IMR-90 (cell line): ENCODE results near the gene MOG. TPM values are rescaled to one million over a fixed set of nuclear protein-coding genes. Genes with fewer than 3 reads are reported as not detected.

Source experiments
- ATAC-seq: fragments of 200-7000 bp; cut with Tn5 transposase; 2 replicates; pipeline ENCODE4 v1.9.1; 2020; ENCODE audit warnings: low read depth, mild to moderate bottlenecking, moderate library complexity
- BruUV-seq: library from RNA; stranded (reverse); fragments of 400-500 nt; replicated peaks from 2 replicates; lab custom pipeline; 2021; lab: Mats Ljungman, UMichigan
- CTCF ChIA-PET: fragments of 300-600 bp; formaldehyde crosslinking; extraction: SDS; loops from one replicate; lab custom pipeline; 2021; ENCODE audit warnings: antibody characterized with exemption; lab: Yijun Ruan, JAX
- POLR2A ChIA-PET: fragments of 300-600 bp; sonication (Branson Sonifier 250); formaldehyde crosslinking; loops from one replicate; lab custom pipeline; 2022; ENCODE audit warnings: antibody characterized with exemption; ENCODE audit not compliant: unreplicated experiment; lab: Charles Lee
- DNase-seq: peaks from one replicate; pipeline ENCODE4 v3.0.0; 2013
- H2AFZ ChIP-seq: replicated peaks from 2 replicates; pipeline ENCODE3; 2013; ENCODE audit warnings: low read length, mild to moderate bottlenecking; ENCODE audit not compliant: poor library complexity
- H2AK5ac ChIP-seq: 2 replicates; pipeline ENCODE4 v1.6.1; 2013; ENCODE audit warnings: low read depth, low read length, inconsistent platforms
- H2AK9ac ChIP-seq: replicated peaks from 2 replicates; pipeline ENCODE3; 2013; ENCODE audit warnings: mild to moderate bottlenecking, low read depth, low read length, moderate library complexity; ENCODE audit not compliant: poor library complexity
- H2BK120ac ChIP-seq: 2 replicates; pipeline ENCODE4 v1.6.1; 2013; ENCODE audit warnings: low read depth, low read length, inconsistent platforms
- H2BK15ac ChIP-seq: 3 replicates; pipeline ENCODE4 v1.6.1; 2013; ENCODE audit warnings: low read depth, low read length, inconsistent platforms
- H2BK20ac ChIP-seq: 2 replicates; pipeline ENCODE4 v1.6.1; 2013; ENCODE audit warnings: low read depth, mild to moderate bottlenecking, inconsistent platforms, low read length, moderate library complexity
- H2BK5ac ChIP-seq: 2 replicates; pipeline ENCODE4 v1.6.1; 2013; ENCODE audit warnings: mild to moderate bottlenecking, low read depth, low read length, inconsistent platforms; ENCODE audit not compliant: poor library complexity, severe bottlenecking
- H3K14ac ChIP-seq: replicated peaks from 2 replicates; pipeline ENCODE4 v1.6.1; 2013; ENCODE audit warnings: low read depth, low read length, inconsistent platforms
- H3K18ac ChIP-seq: 2 replicates; pipeline ENCODE4 v1.6.1; 2013; ENCODE audit warnings: low read depth, low read length, control low read depth
- H3K23ac ChIP-seq: 2 replicates; pipeline ENCODE4 v1.6.1; 2013; ENCODE audit warnings: low read depth, low read length, inconsistent platforms
- H3K27ac ChIP-seq: 2 replicates; pipeline ENCODE4 v1.5.1; 2013; ENCODE audit warnings: mild to moderate bottlenecking, control low read depth, low read length; ENCODE audit not compliant: insufficient read depth
- H3K27me3 ChIP-seq: 2 replicates; pipeline ENCODE4 v1.6.1; 2013; ENCODE audit warnings: low read length; ENCODE audit not compliant: control insufficient read depth, insufficient read depth
- H3K36me3 ChIP-seq: 2 replicates; pipeline ENCODE4 v1.6.1; 2013; ENCODE audit warnings: low read length, mixed read lengths; ENCODE audit not compliant: control insufficient read depth, insufficient read depth
- H3K4ac ChIP-seq: 2 replicates; pipeline ENCODE4 v1.6.1; 2013; ENCODE audit warnings: low read depth, low read length, inconsistent platforms
- H3K4me1 ChIP-seq: 2 replicates; pipeline ENCODE4 v1.6.1; 2013; ENCODE audit warnings: low read length, mixed read lengths; ENCODE audit not compliant: control insufficient read depth, insufficient read depth
- H3K4me2 ChIP-seq: 2 replicates; pipeline ENCODE4 v1.6.1; 2013; ENCODE audit warnings: low read depth, mild to moderate bottlenecking, control low read depth, low read length, moderate library complexity
- H3K4me3 ChIP-seq: 2 replicates; pipeline ENCODE4 v1.5.1; 2013; ENCODE audit warnings: low read depth, mild to moderate bottlenecking, control low read depth, low read length, moderate library complexity; ENCODE audit not compliant: insufficient read depth
- H3K56ac ChIP-seq: 2 replicates; pipeline ENCODE4 v1.6.1; 2013; ENCODE audit warnings: low read length, inconsistent platforms; ENCODE audit not compliant: insufficient read depth; ENCODE audit errors: extremely low read depth
- H3K79me1 ChIP-seq, 2 experiments: 2 replicates each; pipeline ENCODE4 v1.6.1; 2013; ENCODE audit warnings: low read length in 2 of 2, inconsistent platforms in 1 of 2, low read depth in 1 of 2
- H3K9ac ChIP-seq: 2 replicates; pipeline ENCODE4 v1.6.1; 2013; ENCODE audit warnings: low read depth, low read length, control low read depth
- H3K9me1 ChIP-seq: 2 replicates; pipeline ENCODE4 v1.6.1; 2013; ENCODE audit warnings: low read length, inconsistent platforms; ENCODE audit not compliant: insufficient read depth
- H3K9me3 ChIP-seq: 2 replicates; pipeline ENCODE4 v1.6.1; 2013; ENCODE audit warnings: low read length; ENCODE audit not compliant: control insufficient read depth, insufficient read depth
- H4K20me1 ChIP-seq: 2 replicates; pipeline ENCODE4 v1.6.1; 2013; ENCODE audit warnings: low read length, inconsistent platforms; ENCODE audit not compliant: insufficient read depth
- H4K5ac ChIP-seq: 2 replicates; pipeline ENCODE4 v1.6.1; 2013; ENCODE audit warnings: mild to moderate bottlenecking, low read depth, low read length, control low read depth
- H4K8ac ChIP-seq, 2 experiments: 2 replicates each; pipeline ENCODE4 v1.6.1; 2013; ENCODE audit warnings: low read depth in 2 of 2, low read length in 2 of 2, control low read depth in 1 of 2, inconsistent platforms in 1 of 2
- H4K91ac ChIP-seq: 2 replicates; pipeline ENCODE4 v1.6.1; 2013; ENCODE audit warnings: low read depth, low read length, inconsistent platforms; ENCODE audit not compliant: insufficient read depth
- BHLHE40 ChIP-seq: fragments of 150-350 bp; IDR thresholded peaks from 2 replicates; pipeline ENCODE4 v1.6.1; 2016; ENCODE audit warnings: mild to moderate bottlenecking, low read depth, low read length
- CEBPB ChIP-seq: IDR thresholded peaks from 2 replicates; pipeline ENCODE4 v1.6.1; 2012; ENCODE audit warnings: low read depth, low read length, improper control_type of control experiment
- CHD1 ChIP-seq: IDR thresholded peaks from 2 replicates; pipeline ENCODE4 v1.6.1; 2012; ENCODE audit warnings: low read depth, low read length, improper control_type of control experiment
- FOS ChIP-seq: fragments of 150-350 bp; IDR thresholded peaks from 2 replicates; pipeline ENCODE4 v1.6.1; 2016; ENCODE audit warnings: low read depth, low read length
- MAFK ChIP-seq: IDR thresholded peaks from 2 replicates; pipeline ENCODE4 v1.6.1; 2012; ENCODE audit warnings: low read depth, low read length, improper control_type of control experiment
- MAZ ChIP-seq: IDR thresholded peaks from 2 replicates; pipeline ENCODE4 v1.6.1; 2012; ENCODE audit warnings: low read depth, mild to moderate bottlenecking, low read length, improper control_type of control experiment, moderate library complexity, borderline replicate concordance
- MXI1 ChIP-seq: IDR thresholded peaks from 2 replicates; pipeline ENCODE4 v1.6.1; 2012; ENCODE audit warnings: low read depth, mild to moderate bottlenecking, low read length, moderate library complexity, borderline replicate concordance
- NFE2L2 ChIP-seq: fragments of 150-350 bp; IDR thresholded peaks from 2 replicates; pipeline ENCODE4 v1.6.1; 2016; ENCODE audit warnings: low read depth, mild to moderate bottlenecking, low read length
- POLR2A ChIP-seq: IDR thresholded peaks from 2 replicates; pipeline ENCODE4 v1.6.1; 2012; ENCODE audit warnings: mild to moderate bottlenecking, low read depth, low read length
- RAD21 ChIP-seq: IDR thresholded peaks from 2 replicates; pipeline ENCODE4 v1.6.1; 2012; ENCODE audit warnings: low read length, improper control_type of control experiment
- RCOR1 ChIP-seq: IDR thresholded peaks from 2 replicates; pipeline ENCODE4 v1.6.1; 2012; ENCODE audit warnings: mild to moderate bottlenecking, low read length, improper control_type of control experiment; ENCODE audit not compliant: insufficient replicate concordance
- RFX5 ChIP-seq: IDR thresholded peaks from 2 replicates; pipeline ENCODE4 v1.8.0; 2012; ENCODE audit warnings: low read depth, mild to moderate bottlenecking, low read length, moderate library complexity
- SMC3 ChIP-seq: fragments of 150-350 bp; IDR thresholded peaks from 2 replicates; pipeline ENCODE4 v1.6.1; 2016; ENCODE audit warnings: low read depth, mild to moderate bottlenecking, antibody characterized with exemption, low read length, moderate library complexity
- WGBS, 2 experiments: methylation state at CpG; one replicate each; pipeline versions ENCODE4 v1.1.5 to v1.1.7; 2013; ENCODE audit warnings: missing lambda C conversion rate in 2 of 2; ENCODE audit not compliant: insufficient read length in 1 of 2; ENCODE audit errors: extremely low coverage in 2 of 2; 5-methylcytosine and 5-hydroxymethylcytosine counted together
- dilution Hi-C: fragments of 300-500 bp; cut with HindIII; formaldehyde crosslinking; loops from one replicate; pipeline ENCODE4 v1.14.3; 2018; ENCODE audit warnings: low sequenced_read_pairs; ENCODE audit not compliant: unreplicated experiment
- in situ Hi-C: fragments of 300-500 bp; cut with MboI; formaldehyde crosslinking; loops from 3 replicates; pipeline ENCODE4 v1.14.3; 2019; ENCODE audit warnings: low sequenced_read_pairs, inconsistent platforms, mixed read lengths
- intact Hi-C: fragments of 100-400 bp; cut with micrococcal nuclease; formaldehyde crosslinking; loops from 2 replicates; pipeline ENCODE4 v1.10.0; 2022
- polyA plus RNA-seq, 3 experiments: library from polyadenylated mRNA; depleted of rRNA; stranded (reverse); fragments of >200 nt; gene quantifications; 2 replicates each; pipeline ENCODE4 v1.2.3, GENCODE V29; 2012; ENCODE audit warnings: low replicate concordance in 1 of 3
- total RNA-seq: library from RNA; depleted of rRNA; stranded (reverse); fragments of >200 nt; gene quantifications from 2 replicates; pipeline ENCODE4 v1.2.3, GENCODE V29; 2012
- TF ChIP-seq, protein P1 (sequence below): fragments of 150-350 bp; IDR thresholded peaks from 2 replicates; pipeline ENCODE4 v1.6.1; 2017; ENCODE audit warnings: mild to moderate bottlenecking, antibody characterized with exemption, low read length, low read depth
- TF ChIP-seq, protein P2 (sequence below): conservative IDR thresholded peaks from 2 replicates; pipeline ENCODE4 v1.5.1; 2012; ENCODE audit warnings: mild to moderate bottlenecking, low read depth, low read length, improper control_type of control experiment
- TF ChIP-seq, protein P3 (sequence below): fragments of 150-350 bp; IDR thresholded peaks from 2 replicates; pipeline ENCODE4 v1.6.1; 2016; ENCODE audit warnings: low read depth, mild to moderate bottlenecking, low read length, moderate library complexity, borderline replicate concordance

The MOG gene
- total and polyA plus RNA-seq, 2 of the 4 experiments (the other 2 are of a cell fraction): not detected

DNA sequence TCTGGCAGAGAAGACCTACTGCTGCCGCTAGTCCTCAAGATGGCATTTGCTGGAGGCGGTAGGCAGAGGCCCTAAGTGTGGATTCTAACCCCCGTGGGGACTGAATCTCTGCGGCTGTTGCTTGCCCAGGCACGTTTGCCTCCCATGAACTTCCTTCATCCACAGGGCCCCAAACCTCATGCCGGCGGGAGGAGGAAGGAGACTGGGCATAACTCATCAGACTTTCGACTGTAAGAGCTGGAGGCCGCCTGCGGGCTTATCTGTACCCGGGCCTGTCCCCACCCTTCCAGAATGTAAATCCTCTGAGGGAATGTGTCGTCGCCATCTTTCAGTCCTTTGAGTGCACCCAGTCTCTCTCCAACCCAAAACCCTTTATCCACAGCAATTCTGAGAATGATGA, 23.1 kb downstream of the MOG start:
- Histone ChIP-seq H3K79me1 (no peaks in the 10 kb centered on the region), H4K20me1 (no peaks in the 10 kb centered on the region), H4K91ac (no peak overlapping the region), H2AK5ac (no peak overlapping the region), H4K8ac (no peak overlapping the region), H3K36me3 (no peaks in the 10 kb centered on the region), H3K4me1 (no peaks in the 10 kb centered on the region), H3K9ac (no peak overlapping the region), H3K23ac (no peak overlapping the region), H2BK20ac (no peak overlapping the region), H3K56ac (no peak overlapping the region), H3K4me2 (no peak overlapping the region), H3K14ac (no peak overlapping the region), H3K27ac (no peak overlapping the region), H2BK15ac (no peak overlapping the region), H3K27me3 (no peaks in the 10 kb centered on the region), H3K9me3 (no peaks in the 10 kb centered on the region), H3K9me1 (no peaks in the 10 kb centered on the region), H2AFZ (no peak overlapping the region), H4K5ac (no peak overlapping the region), H2BK120ac (no peak overlapping the region), H3K4me3 (no peak overlapping the region), H2BK5ac (no peak overlapping the region), H2AK9ac (no peak overlapping the region), H3K4ac (no peak overlapping the region), H3K18ac (no peak overlapping the region)
- ChIA-PET CTCF (no interaction called here), POLR2A (no interaction called here)
- no peak for DNase-seq
- no TSS peak for BruUV-seq
- intact Hi-C loops: no loop called here
- in situ Hi-C loops: no loop called here
- no peak for TF ChIP-seq RFX5
- no peak for TF ChIP-seq MXI1
- TF ChIP-seq CHD1: no peak
- TF ChIP-seq, protein P1, sequence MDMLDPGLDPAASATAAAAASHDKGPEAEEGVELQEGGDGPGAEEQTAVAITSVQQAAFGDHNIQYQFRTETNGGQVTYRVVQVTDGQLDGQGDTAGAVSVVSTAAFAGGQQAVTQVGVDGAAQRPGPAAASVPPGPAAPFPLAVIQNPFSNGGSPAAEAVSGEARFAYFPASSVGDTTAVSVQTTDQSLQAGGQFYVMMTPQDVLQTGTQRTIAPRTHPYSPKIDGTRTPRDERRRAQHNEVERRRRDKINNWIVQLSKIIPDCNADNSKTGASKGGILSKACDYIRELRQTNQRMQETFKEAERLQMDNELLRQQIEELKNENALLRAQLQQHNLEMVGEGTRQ: no peak
- no peak for TF ChIP-seq CEBPB
- no peak for TF ChIP-seq RAD21
- no peak for TF ChIP-seq MAFK
- TF ChIP-seq SMC3: no peak
- no peak for TF ChIP-seq BHLHE40
- no peak for TF ChIP-seq POLR2A
- no peak for TF ChIP-seq FOS
- no peak for TF ChIP-seq MAZ
- TF ChIP-seq, protein P2, sequence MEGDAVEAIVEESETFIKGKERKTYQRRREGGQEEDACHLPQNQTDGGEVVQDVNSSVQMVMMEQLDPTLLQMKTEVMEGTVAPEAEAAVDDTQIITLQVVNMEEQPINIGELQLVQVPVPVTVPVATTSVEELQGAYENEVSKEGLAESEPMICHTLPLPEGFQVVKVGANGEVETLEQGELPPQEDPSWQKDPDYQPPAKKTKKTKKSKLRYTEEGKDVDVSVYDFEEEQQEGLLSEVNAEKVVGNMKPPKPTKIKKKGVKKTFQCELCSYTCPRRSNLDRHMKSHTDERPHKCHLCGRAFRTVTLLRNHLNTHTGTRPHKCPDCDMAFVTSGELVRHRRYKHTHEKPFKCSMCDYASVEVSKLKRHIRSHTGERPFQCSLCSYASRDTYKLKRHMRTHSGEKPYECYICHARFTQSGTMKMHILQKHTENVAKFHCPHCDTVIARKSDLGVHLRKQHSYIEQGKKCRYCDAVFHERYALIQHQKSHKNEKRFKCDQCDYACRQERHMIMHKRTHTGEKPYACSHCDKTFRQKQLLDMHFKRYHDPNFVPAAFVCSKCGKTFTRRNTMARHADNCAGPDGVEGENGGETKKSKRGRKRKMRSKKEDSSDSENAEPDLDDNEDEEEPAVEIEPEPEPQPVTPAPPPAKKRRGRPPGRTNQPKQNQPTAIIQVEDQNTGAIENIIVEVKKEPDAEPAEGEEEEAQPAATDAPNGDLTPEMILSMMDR: no peak
- TF ChIP-seq, protein P3, sequence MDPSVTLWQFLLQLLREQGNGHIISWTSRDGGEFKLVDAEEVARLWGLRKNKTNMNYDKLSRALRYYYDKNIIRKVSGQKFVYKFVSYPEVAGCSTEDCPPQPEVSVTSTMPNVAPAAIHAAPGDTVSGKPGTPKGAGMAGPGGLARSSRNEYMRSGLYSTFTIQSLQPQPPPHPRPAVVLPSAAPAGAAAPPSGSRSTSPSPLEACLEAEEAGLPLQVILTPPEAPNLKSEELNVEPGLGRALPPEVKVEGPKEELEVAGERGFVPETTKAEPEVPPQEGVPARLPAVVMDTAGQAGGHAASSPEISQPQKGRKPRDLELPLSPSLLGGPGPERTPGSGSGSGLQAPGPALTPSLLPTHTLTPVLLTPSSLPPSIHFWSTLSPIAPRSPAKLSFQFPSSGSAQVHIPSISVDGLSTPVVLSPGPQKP: no peak
- TF ChIP-seq NFE2L2: no peak
- TF ChIP-seq RCOR1: no peak
- dilution Hi-C loops: no loop called here
- 84% methylated on average over 8 of the region's 13 CpGs; no CpG with 5 or more reads in 1 of the 2 experiments for WGBS, 2 experiments
- no peak for ATAC-seq
